Kidney (tissue), 14 donors: ENCODE measurements around the gene UGT1A3. TPM values are rescaled to one million over a fixed set of nuclear protein-coding genes. Genes with fewer than 3 reads are reported as not detected.

Source experiments
- DNase-seq, 5 donors: peaks; one replicate each; pipeline ENCODE4 v3.0.0-alpha.2; 2013 to 2020
- FAIRE-seq: peaks from 2 replicates; lab custom pipeline; 2012; peaks lifted over from hg19 to GRCh38; lab: Jason Lieb, UNC
- H3K27ac ChIP-seq, 2 donors: one replicate each; pipeline ENCODE4 v1.7.0; 2013; ENCODE audit warnings: low read depth in 2 of 2, low read length in 2 of 2, inconsistent platforms in 1 of 2
- H3K27me3 ChIP-seq: one replicate; pipeline ENCODE4 v1.7.1; 2013; ENCODE audit warnings: low read length, inconsistent platforms; ENCODE audit not compliant: control insufficient read depth, insufficient read depth
- H3K36me3 ChIP-seq, 3 donors: one replicate each; pipeline versions ENCODE4 v1.7.0 to v1.7.1; 2013; ENCODE audit warnings: low read length in 3 of 3, control low read depth in 1 of 3, inconsistent platforms in 1 of 3; ENCODE audit not compliant: insufficient read depth in 3 of 3, control insufficient read depth in 2 of 3
- H3K4me1 ChIP-seq, 3 donors: one replicate each; pipeline versions ENCODE4 v1.7.0 to v1.7.1; 2013; ENCODE audit warnings: low read length in 3 of 3, inconsistent platforms in 1 of 3, low read depth in 1 of 3; ENCODE audit not compliant: control insufficient read depth in 2 of 3, insufficient read depth in 2 of 3
- H3K4me3 ChIP-seq, 3 donors: one replicate each; pipeline versions ENCODE4 v1.7.0 to v1.8.1; 2013; ENCODE audit warnings: low read length in 3 of 3, control low read depth in 1 of 3, inconsistent platforms in 1 of 3
- H3K9ac ChIP-seq, 3 donors: one replicate each; pipeline versions ENCODE4 v1.7.0 to v1.7.1; 2013; ENCODE audit warnings: low read length in 3 of 3, control low read depth in 1 of 3, inconsistent platforms in 1 of 3
- H3K9me3 ChIP-seq, 3 donors: one replicate each; pipeline versions ENCODE4 v1.7.0 to v1.7.1; 2013; ENCODE audit warnings: low read length in 3 of 3, control low read depth in 1 of 3, inconsistent platforms in 1 of 3; ENCODE audit not compliant: control insufficient read depth in 2 of 3, insufficient read depth in 1 of 3
- intact Hi-C: fragments of 100-400 bp; cut with DNase I; formaldehyde crosslinking; loops from one replicate; pipeline ENCODE4 v1.11.1; 2022
- polyA plus RNA-seq: library from polyadenylated mRNA; stranded (reverse); fragments of 350-450 nt; fragmentation: Illumina TruSeq; extraction: RNeasy Lipid Tissue Mini Kit (QIAGEN cat#74804); gene quantifications from one replicate; pipeline ENCODE4 v1.2.3, GENCODE V29; 2014; ENCODE audit warnings: low read depth, low replicate concordance; ENCODE audit not compliant: insufficient read depth
- total RNA-seq: library from RNA; stranded (reverse); fragmentation: NEBNext Ultra II Directional; extraction: Animal tissue kit (Norgen Biotek cat#: 25700); gene quantifications from one replicate; pipeline ENCODE4 v1.2.1, GENCODE V29; 2021
- TF ChIP-seq, protein P1 (sequence below): IDR thresholded peaks from 3 replicates; pipeline ENCODE4 v1.5.1; 2012; ENCODE audit warnings: mild to moderate bottlenecking, moderate library complexity, borderline replicate concordance; ENCODE audit not compliant: insufficient read depth; ENCODE audit errors: extremely low read depth
- donor health status: control.
- donor health status: control.
- donor health status: control.
- donor health status: control.
- donor health status: control.
- donor health status: DM: yes; HTN: yes; CAD: no.
- donor health status: Normal renal cell carcinoma (clear cell type).

Gene UGT1A3
- total and polyA plus RNA-seq, 2 donors from 2014 or later = 0.47 to 0.57 TPM

DNA sequence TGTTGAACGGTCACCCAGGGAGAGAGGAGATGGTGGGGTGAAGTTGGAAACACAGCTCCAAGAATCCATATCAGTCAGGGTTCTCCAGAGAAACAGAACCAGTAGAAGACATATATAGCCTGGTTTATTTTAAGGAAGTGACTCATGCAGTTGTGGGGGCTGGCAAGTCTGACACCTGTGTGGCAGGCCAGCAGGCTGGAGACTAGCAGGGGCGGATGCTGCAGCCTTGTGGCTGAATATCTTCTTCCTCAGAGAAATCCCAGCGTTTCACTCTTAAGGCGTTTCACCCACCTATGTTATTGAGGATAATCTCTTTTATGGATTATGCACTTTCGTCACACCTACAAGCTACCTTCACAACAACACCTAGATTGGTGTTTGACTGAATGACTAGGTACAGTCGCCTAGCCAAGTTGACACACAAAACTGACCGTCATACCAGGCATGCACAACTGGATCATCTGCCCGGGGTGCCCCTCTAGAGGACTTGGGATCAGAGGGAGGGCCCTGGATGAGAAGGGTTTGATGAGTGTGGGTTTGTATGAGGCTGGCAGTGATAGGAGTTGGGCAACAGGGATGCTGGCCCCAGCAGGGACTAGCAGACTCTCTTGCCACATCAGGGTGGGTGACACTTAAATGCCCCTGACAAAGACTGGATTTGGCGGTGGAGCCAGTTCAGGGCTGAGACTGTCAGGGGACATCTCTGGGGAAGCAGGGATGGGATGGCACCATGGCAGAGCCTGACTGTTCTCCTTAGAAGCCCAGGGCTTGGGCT, 72.7 kb downstream of the UGT1A3 start:
- TF ChIP-seq, protein P1, sequence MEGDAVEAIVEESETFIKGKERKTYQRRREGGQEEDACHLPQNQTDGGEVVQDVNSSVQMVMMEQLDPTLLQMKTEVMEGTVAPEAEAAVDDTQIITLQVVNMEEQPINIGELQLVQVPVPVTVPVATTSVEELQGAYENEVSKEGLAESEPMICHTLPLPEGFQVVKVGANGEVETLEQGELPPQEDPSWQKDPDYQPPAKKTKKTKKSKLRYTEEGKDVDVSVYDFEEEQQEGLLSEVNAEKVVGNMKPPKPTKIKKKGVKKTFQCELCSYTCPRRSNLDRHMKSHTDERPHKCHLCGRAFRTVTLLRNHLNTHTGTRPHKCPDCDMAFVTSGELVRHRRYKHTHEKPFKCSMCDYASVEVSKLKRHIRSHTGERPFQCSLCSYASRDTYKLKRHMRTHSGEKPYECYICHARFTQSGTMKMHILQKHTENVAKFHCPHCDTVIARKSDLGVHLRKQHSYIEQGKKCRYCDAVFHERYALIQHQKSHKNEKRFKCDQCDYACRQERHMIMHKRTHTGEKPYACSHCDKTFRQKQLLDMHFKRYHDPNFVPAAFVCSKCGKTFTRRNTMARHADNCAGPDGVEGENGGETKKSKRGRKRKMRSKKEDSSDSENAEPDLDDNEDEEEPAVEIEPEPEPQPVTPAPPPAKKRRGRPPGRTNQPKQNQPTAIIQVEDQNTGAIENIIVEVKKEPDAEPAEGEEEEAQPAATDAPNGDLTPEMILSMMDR = no peak
- H3K4me3 ChIP-seq = no peak overlapping the region
- no peaks in the 10 kb centered on the region for H3K36me3 ChIP-seq
- no peak overlapping the region for H3K9ac ChIP-seq
- H3K27me3 ChIP-seq = no peaks in the 10 kb centered on the region
- DNase-seq = no peak
- H3K27ac ChIP-seq = no peak overlapping the region
- intact Hi-C loops = no loop called here
- no peaks in the 10 kb centered on the region for H3K9me3 ChIP-seq
- FAIRE-seq = no peak
- no peaks in the 10 kb centered on the region for H3K4me1 ChIP-seq

DNA sequence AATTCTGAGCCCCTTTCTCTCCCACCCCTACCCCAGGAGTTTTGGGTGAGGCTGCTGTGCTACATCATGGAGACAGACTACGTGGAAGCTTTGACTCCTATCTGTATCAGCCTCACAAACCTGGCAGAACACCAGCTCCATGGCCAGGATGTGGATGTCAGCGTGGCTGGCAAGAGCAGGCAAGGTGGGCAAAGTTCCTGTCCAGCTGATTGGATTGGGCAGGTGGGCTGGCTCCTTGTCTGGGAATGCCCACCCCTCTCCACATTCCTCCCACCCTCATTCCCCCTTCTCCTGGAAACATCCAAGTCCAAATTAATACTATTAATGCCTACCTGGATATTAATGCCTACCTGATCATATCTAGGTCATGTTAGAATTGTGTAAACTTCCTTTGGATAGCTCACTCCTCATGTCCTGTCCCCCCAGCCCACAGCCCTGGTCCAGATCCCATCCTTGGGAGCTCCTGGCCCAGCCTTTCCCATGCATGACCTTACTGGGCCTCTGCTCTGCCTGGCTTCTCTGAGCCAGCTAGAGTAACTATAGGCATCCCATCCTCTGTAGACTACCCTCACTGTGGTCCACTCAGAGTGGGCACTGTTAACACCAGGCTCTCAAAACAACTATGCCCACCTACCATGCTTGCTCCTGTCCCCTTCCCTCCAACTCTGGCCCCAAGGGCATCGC, 73.4 kb downstream of the UGT1A3 start:
- no peaks in the 10 kb centered on the region for H3K9me3 ChIP-seq
- H3K4me1 ChIP-seq = no peaks in the 10 kb centered on the region
- no peaks in the 10 kb centered on the region for H3K27me3 ChIP-seq
- DNase-seq (peak in 1 of 5 donors; percentile 22), FAIRE-seq (no peak)
- H3K36me3 ChIP-seq = no peaks in the 10 kb centered on the region
- TF ChIP-seq, protein P1 = no peak
- no peak overlapping the region for H3K27ac ChIP-seq
- H3K9ac ChIP-seq = no peak overlapping the region
- intact Hi-C loops = no loop called here
- H3K4me3 ChIP-seq = no peak overlapping the region

DNA sequence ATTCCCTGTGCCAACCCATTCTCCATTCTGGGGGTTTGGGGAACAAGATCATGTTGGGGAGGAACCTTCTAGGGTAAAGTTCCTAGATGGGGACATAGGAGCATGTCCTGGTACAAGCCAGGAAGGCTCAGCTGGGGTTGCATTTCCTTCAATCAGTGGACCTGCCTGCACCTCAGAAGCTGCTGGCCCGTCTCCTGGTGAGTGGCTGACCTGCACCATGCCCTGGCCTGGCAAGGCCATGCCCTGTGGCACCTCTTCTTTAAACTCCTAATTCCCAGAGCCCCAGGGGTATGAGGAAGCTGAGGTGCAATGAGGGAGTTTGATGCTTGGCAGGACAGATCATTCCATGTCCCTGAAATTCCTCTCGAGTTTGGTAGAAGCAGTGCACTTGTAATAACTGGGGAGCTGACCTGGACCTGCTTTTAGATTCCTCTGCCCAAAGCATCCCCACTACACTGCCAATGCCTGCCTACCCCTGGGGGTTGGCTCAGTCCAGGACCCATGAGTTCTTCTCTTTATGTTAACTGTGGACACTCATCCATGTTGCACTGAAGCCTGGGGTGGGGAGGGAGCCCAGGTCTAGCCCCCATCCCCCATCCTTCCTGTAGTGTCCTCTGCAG, 74.6 kb downstream of the UGT1A3 start:
- Histone ChIP-seq H3K9me3 (no peaks in the 10 kb centered on the region), H3K9ac (no peak overlapping the region), H3K27ac (no peak overlapping the region), H3K36me3 (no peaks in the 10 kb centered on the region), H3K27me3 (no peaks in the 10 kb centered on the region), H3K4me3 (no peak overlapping the region), H3K4me1 (no peaks in the 10 kb centered on the region)
- intact Hi-C loops = no loop called here
- TF ChIP-seq, protein P1 = no peak
- FAIRE-seq (no peak), DNase-seq (peak in 1 of 5 donors; percentile 33)
